DOHH2 (cell line): ENCODE measurements around the gene MYBPH.
A peak's percentile ranks its signal among the peaks of the same experiment; 100 is the strongest.

Experiments
- H3F3A ChIP-seq: fragments of 200-600 bp; sonication (generic), shearing (Covaris generic); 2 replicates; pipeline ENCODE4 v1.6.0; 2016; ENCODE audit warnings: antibody characterized with exemption, mild to moderate bottlenecking; ENCODE audit not compliant: control insufficient read depth, insufficient read depth
- H3K27ac ChIP-seq: fragments of 200-600 bp; sonication (generic); 2 replicates; pipeline ENCODE4 v1.5.1; 2014; ENCODE audit warnings: low read depth, mild to moderate bottlenecking, low read length, moderate library complexity
- H3K27me3 ChIP-seq: fragments of 200-600 bp; sonication (generic); 2 replicates; pipeline ENCODE4 v1.6.1; 2014; ENCODE audit warnings: mild to moderate bottlenecking, low read length, mixed read lengths; ENCODE audit not compliant: control insufficient read depth
- H3K36me3 ChIP-seq: fragments of 200-600 bp; sonication (generic); 2 replicates; pipeline ENCODE4 v1.6.1; 2014; ENCODE audit warnings: mild to moderate bottlenecking, low read length, moderate library complexity, mixed read lengths; ENCODE audit not compliant: control insufficient read depth
- H3K4me1 ChIP-seq: fragments of 200-600 bp; sonication (generic); 2 replicates; pipeline ENCODE4 v1.6.1; 2014; ENCODE audit warnings: mild to moderate bottlenecking, low read length, mixed read lengths; ENCODE audit not compliant: control insufficient read depth
- H3K4me2 ChIP-seq: fragments of 200-600 bp; sonication (generic); 2 replicates; pipeline ENCODE4 v1.6.0; 2014; ENCODE audit warnings: mild to moderate bottlenecking, low read length, moderate library complexity
- H3K4me3 ChIP-seq: fragments of 200-600 bp; sonication (generic); 2 replicates; pipeline ENCODE4 v1.5.1; 2014; ENCODE audit warnings: mild to moderate bottlenecking, low read length, mixed read lengths
- H3K79me2 ChIP-seq: fragments of 200-600 bp; sonication (generic); 2 replicates; pipeline ENCODE4 v1.6.1; 2014; ENCODE audit warnings: mild to moderate bottlenecking, low read length, mixed read lengths; ENCODE audit not compliant: control insufficient read depth
- H3K9me2 ChIP-seq: fragments of 200-600 bp; sonication (generic); replicated peaks from 2 replicates; pipeline ENCODE4 v1.6.1; 2014; ENCODE audit warnings: mild to moderate bottlenecking, low read length, mixed read lengths; ENCODE audit not compliant: control insufficient read depth
- H3K9me3 ChIP-seq: fragments of 200-600 bp; sonication (generic); 2 replicates; pipeline ENCODE4 v1.6.1; 2014; ENCODE audit warnings: antibody characterized with exemption, low read length, mixed read lengths; ENCODE audit not compliant: control insufficient read depth, insufficient read depth
- H4K20me1 ChIP-seq: fragments of 200-600 bp; sonication (generic); 2 replicates; pipeline ENCODE4 v1.6.0; 2014; ENCODE audit warnings: low read depth, mild to moderate bottlenecking, antibody characterized with exemption, low read length, moderate library complexity; ENCODE audit not compliant: control insufficient read depth, insufficient read depth
- CTCF ChIP-seq: fragments of 200-600 bp; sonication (generic); IDR thresholded peaks from one replicate; pipeline ENCODE4 v1.5.1; 2014; ENCODE audit warnings: antibody characterized with exemption, mild to moderate bottlenecking, low read depth, low read length; ENCODE audit not compliant: poor library complexity, severe bottlenecking
- EZH2phosphoT487 ChIP-seq: fragments of 200-600 bp; sonication (generic); IDR thresholded peaks from 2 replicates; pipeline ENCODE4 v1.6.1; 2017; ENCODE audit warnings: borderline replicate concordance, mild to moderate bottlenecking, antibody characterized with exemption, low read length, moderate library complexity, mixed read lengths

The MYBPH gene

GRCh38 chr1:203126151-203126865, 49.3 kb downstream of the MYBPH start:
- Histone ChIP-seq H4K20me1 (no peaks in the 10 kb centered on the region), H3F3A (no peaks in the 10 kb centered on the region), H3K9me2 (no peaks in the 10 kb centered on the region), H3K27ac (no peak overlapping the region), H3K36me3 (no peaks in the 10 kb centered on the region), H3K4me1 (no peaks in the 10 kb centered on the region), H3K79me2 (no peaks in the 10 kb centered on the region), H3K4me2 (no peak overlapping the region), H3K9me3 (no peaks in the 10 kb centered on the region), H3K4me3 (no peak overlapping the region), H3K27me3 (peaks cover 8% of the 10 kb centered on the region)
- TF ChIP-seq CTCF (peak; percentile 46), EZH2phosphoT487 (no peak)

GRCh38 chr1:203124546-203125317, 50.9 kb downstream of the MYBPH start:
- no peaks in the 10 kb centered on the region for H3K9me2 ChIP-seq
- TF ChIP-seq EZH2phosphoT487 (no peak), CTCF (no peak)
- no peaks in the 10 kb centered on the region for H4K20me1 ChIP-seq
- no peaks in the 10 kb centered on the region for H3K9me3 ChIP-seq
- H3K4me1 ChIP-seq = no peaks in the 10 kb centered on the region
- H3K27me3 ChIP-seq = peaks cover 8% of the 10 kb centered on the region
- no peaks in the 10 kb centered on the region for H3K36me3 ChIP-seq
- H3K79me2 ChIP-seq = no peaks in the 10 kb centered on the region
- H3F3A ChIP-seq = no peaks in the 10 kb centered on the region
- no peak overlapping the region for H3K4me2 ChIP-seq
- no peak overlapping the region for H3K4me3 ChIP-seq
- no peak overlapping the region for H3K27ac ChIP-seq

- H3K27me3 ChIP-seq = peaks cover 8% of the 10 kb centered on the region
Measured at GRCh38 chr1:203124011-203124410, 51.6 kb downstream of the MYBPH start.

More at GRCh38 chr1:203124011-203124410, 51.6 kb downstream of the MYBPH start:
- Histone ChIP-seq H3K9me2 (no peaks in the 10 kb centered on the region), H3F3A (no peaks in the 10 kb centered on the region), H3K9me3 (no peaks in the 10 kb centered on the region), H3K4me2 (no peak overlapping the region), H3K27ac (no peak overlapping the region), H4K20me1 (no peaks in the 10 kb centered on the region), H3K4me1 (no peaks in the 10 kb centered on the region), H3K36me3 (no peaks in the 10 kb centered on the region), H3K79me2 (no peaks in the 10 kb centered on the region), H3K4me3 (no peak overlapping the region)
- TF ChIP-seq CTCF (no peak), EZH2phosphoT487 (no peak)
